H1 (cell line): ENCODE data around the gene SWT1.

Experiments
- EP300 ChIP-seq, 2 experiments: IDR thresholded peaks; 1 replicate in 1 of 2; 2 replicates in 1 of 2; pipeline ENCODE4 v1.6.1; 2011 to 2012; ENCODE audit warnings: low read depth in 2 of 2, low read length in 2 of 2, mild to moderate bottlenecking in 2 of 2, borderline replicate concordance in 1 of 2, inconsistent platforms in 1 of 2, moderate library complexity in 1 of 2
- JUND ChIP-seq: IDR thresholded peaks from 2 replicates; pipeline ENCODE4 v1.6.1; 2011; ENCODE audit warnings: mild to moderate bottlenecking, improper control_type of control experiment, low read length
- RAD21 ChIP-seq, 2 experiments: IDR thresholded peaks in 1 of 2; conservative IDR thresholded peaks in 1 of 2; 2 replicates each; pipeline ENCODE4 v1.6.1; 2011; ENCODE audit warnings: low read depth in 2 of 2, low read length in 2 of 2, improper control_type of control experiment in 1 of 2, inconsistent platforms in 1 of 2, mild to moderate bottlenecking in 1 of 2, moderate library complexity in 1 of 2
- TF ChIP-seq, protein P1 (sequence below), 3 experiments: IDR thresholded peaks; 1 replicate in 2 of 3; 2 replicates in 1 of 3; pipeline versions ENCODE4 v1.5.1 to v1.6.1; 2011; ENCODE audit warnings: low read length in 3 of 3, mild to moderate bottlenecking in 3 of 3, inconsistent platforms in 2 of 3, low read depth in 1 of 3, moderate library complexity in 1 of 3; ENCODE audit not compliant: insufficient read depth in 1 of 3; ENCODE audit errors: control extremely low read depth in 1 of 3

- no peak for TF ChIP-seq EP300 (IDR thresholded peaks at IDR 0.05; ENCODE audit: borderline replicate concordance in 1 of 2, low read depth in 2 of 2, low read length in 2 of 2)
- TF ChIP-seq, protein P1, sequence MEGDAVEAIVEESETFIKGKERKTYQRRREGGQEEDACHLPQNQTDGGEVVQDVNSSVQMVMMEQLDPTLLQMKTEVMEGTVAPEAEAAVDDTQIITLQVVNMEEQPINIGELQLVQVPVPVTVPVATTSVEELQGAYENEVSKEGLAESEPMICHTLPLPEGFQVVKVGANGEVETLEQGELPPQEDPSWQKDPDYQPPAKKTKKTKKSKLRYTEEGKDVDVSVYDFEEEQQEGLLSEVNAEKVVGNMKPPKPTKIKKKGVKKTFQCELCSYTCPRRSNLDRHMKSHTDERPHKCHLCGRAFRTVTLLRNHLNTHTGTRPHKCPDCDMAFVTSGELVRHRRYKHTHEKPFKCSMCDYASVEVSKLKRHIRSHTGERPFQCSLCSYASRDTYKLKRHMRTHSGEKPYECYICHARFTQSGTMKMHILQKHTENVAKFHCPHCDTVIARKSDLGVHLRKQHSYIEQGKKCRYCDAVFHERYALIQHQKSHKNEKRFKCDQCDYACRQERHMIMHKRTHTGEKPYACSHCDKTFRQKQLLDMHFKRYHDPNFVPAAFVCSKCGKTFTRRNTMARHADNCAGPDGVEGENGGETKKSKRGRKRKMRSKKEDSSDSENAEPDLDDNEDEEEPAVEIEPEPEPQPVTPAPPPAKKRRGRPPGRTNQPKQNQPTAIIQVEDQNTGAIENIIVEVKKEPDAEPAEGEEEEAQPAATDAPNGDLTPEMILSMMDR (IDR thresholded peaks at IDR 0.05; ENCODE audit: control extremely low read depth in 1 of 3, insufficient read depth in 1 of 3, low read depth in 1 of 3, low read length in 3 of 3), result no peak
- no peak for TF ChIP-seq RAD21 (IDR thresholded peaks at IDR 0.05 in 1 of 2, conservative IDR thresholded peaks at IDR 0.05 in 1 of 2; ENCODE audit: low read depth in 2 of 2, low read length in 2 of 2)
- TF ChIP-seq JUND, result no peak
These were observed 110.3 kb downstream of the SWT1 start for GRCh38 chr1:185267301-185267700.
